Mesenchymal stem cell (in vitro differentiated cells and primary cell): ENCODE results near the gene GOLT1A. TPM values are rescaled to one million over a fixed set of nuclear protein-coding genes. Genes with fewer than 3 reads are reported as not detected.
A peak's percentile ranks its signal among the peaks of the same experiment; 100 is the strongest.

Source experiments
- DNase-seq: peaks from one replicate; pipeline ENCODE4 v3.0.0-alpha.2; 2013
- H2AFZ ChIP-seq: one replicate; pipeline ENCODE4 v1.6.1; 2013; ENCODE audit warnings: low read depth, mild to moderate bottlenecking, control low read depth, inconsistent platforms, low read length, moderate library complexity
- H2AK5ac ChIP-seq: 2 replicates; pipeline ENCODE4 v1.6.1; 2013; ENCODE audit warnings: low read length, moderate library complexity, mild to moderate bottlenecking, inconsistent platforms; ENCODE audit not compliant: severe bottlenecking
- H2BK120ac ChIP-seq: one replicate; pipeline ENCODE4 v1.6.1; 2013; ENCODE audit warnings: low read depth, mild to moderate bottlenecking, inconsistent platforms, low read length, moderate library complexity
- H2BK12ac ChIP-seq, 2 experiments: one replicate each; pipeline ENCODE4 v1.6.1; 2013; ENCODE audit warnings: inconsistent platforms in 2 of 2, low read length in 2 of 2, mild to moderate bottlenecking in 2 of 2, moderate library complexity in 2 of 2, control low read depth in 1 of 2
- H2BK15ac ChIP-seq: one replicate; pipeline ENCODE4 v1.6.1; 2013; ENCODE audit warnings: mild to moderate bottlenecking, low read depth, inconsistent platforms; ENCODE audit not compliant: poor library complexity, severe bottlenecking
- H2BK5ac ChIP-seq: 2 replicates; pipeline ENCODE4 v1.6.1; 2013; ENCODE audit warnings: low read depth, mild to moderate bottlenecking, low read length, control low read depth, inconsistent platforms; ENCODE audit not compliant: poor library complexity, severe bottlenecking
- H3K14ac ChIP-seq, 2 experiments: one replicate each; pipeline ENCODE4 v1.6.1; 2013; ENCODE audit warnings: inconsistent platforms in 2 of 2, low read length in 2 of 2, control low read depth in 1 of 2, mild to moderate bottlenecking in 1 of 2, moderate library complexity in 1 of 2
- H3K18ac ChIP-seq, 2 experiments: one replicate each; pipeline ENCODE4 v1.6.1; 2013; ENCODE audit warnings: inconsistent platforms in 2 of 2, low read length in 2 of 2, control low read depth in 1 of 2, low read depth in 1 of 2, mild to moderate bottlenecking in 1 of 2
- H3K23ac ChIP-seq, 2 experiments: one replicate each; pipeline ENCODE4 v1.6.1; 2013; ENCODE audit warnings: inconsistent platforms in 2 of 2, low read length in 2 of 2, mild to moderate bottlenecking in 2 of 2, moderate library complexity in 2 of 2, control low read depth in 1 of 2
- H3K27ac ChIP-seq: 2 replicates; pipeline ENCODE4 v1.5.1; 2013; ENCODE audit warnings: mild to moderate bottlenecking, moderate library complexity, low read length, control low read depth, inconsistent platforms; ENCODE audit not compliant: poor library complexity, severe bottlenecking
- H3K27me3 ChIP-seq, 2 experiments: 2 replicates each; pipeline versions ENCODE4 v1.6.1 to v1.7.0; 2013; ENCODE audit warnings: low read length in 2 of 2, mild to moderate bottlenecking in 2 of 2, moderate library complexity in 2 of 2, control low read depth in 1 of 2, inconsistent platforms in 1 of 2; ENCODE audit not compliant: control insufficient read depth in 1 of 2, insufficient read depth in 1 of 2
- H3K36me3 ChIP-seq, 2 experiments: 2 replicates each; pipeline versions ENCODE4 v1.6.1 to v1.7.0; 2013; ENCODE audit warnings: low read length in 2 of 2, control low read depth in 1 of 2, inconsistent platforms in 1 of 2, low read depth in 1 of 2, mild to moderate bottlenecking in 1 of 2; ENCODE audit not compliant: insufficient read depth in 2 of 2, control insufficient read depth in 1 of 2
- H3K4ac ChIP-seq, 2 experiments: one replicate each; pipeline ENCODE4 v1.6.1; 2013; ENCODE audit warnings: inconsistent platforms in 2 of 2, low read length in 2 of 2, mild to moderate bottlenecking in 2 of 2, moderate library complexity in 2 of 2, control low read depth in 1 of 2, low read depth in 1 of 2
- H3K4me1 ChIP-seq: 2 replicates; pipeline ENCODE4 v1.6.1; 2013; ENCODE audit warnings: low read depth, low read length, control low read depth; ENCODE audit not compliant: control insufficient read depth, insufficient read depth
- H3K4me2 ChIP-seq: 2 replicates; pipeline ENCODE4 v1.6.1; 2013; ENCODE audit warnings: low read length, mild to moderate bottlenecking, inconsistent platforms; ENCODE audit not compliant: poor library complexity, severe bottlenecking
- H3K4me3 ChIP-seq, 2 experiments: 2 replicates each; pipeline versions ENCODE4 v1.5.1 to v1.7.0; 2013; ENCODE audit warnings: low read length in 2 of 2, mild to moderate bottlenecking in 2 of 2, control low read depth in 1 of 2, low read depth in 1 of 2; ENCODE audit not compliant: insufficient read depth in 1 of 2
- H3K79me1 ChIP-seq: replicated peaks from 2 replicates; pipeline ENCODE4 v1.6.1; 2013; ENCODE audit warnings: mild to moderate bottlenecking, control low read depth, low read length, inconsistent platforms; ENCODE audit not compliant: poor library complexity, severe bottlenecking
- H3K9ac ChIP-seq: 2 replicates; pipeline ENCODE4 v1.7.0; 2013; ENCODE audit warnings: mild to moderate bottlenecking, low read length, moderate library complexity
- H3K9me3 ChIP-seq: 2 replicates; pipeline ENCODE4 v1.7.0; 2013; ENCODE audit warnings: mild to moderate bottlenecking, low read length; ENCODE audit not compliant: control insufficient read depth
- H4K8ac ChIP-seq: one replicate; pipeline ENCODE4 v1.6.1; 2013; ENCODE audit warnings: inconsistent platforms, mild to moderate bottlenecking, low read length, moderate library complexity
- H4K91ac ChIP-seq: one replicate; pipeline ENCODE4 v1.6.1; 2013; ENCODE audit warnings: mild to moderate bottlenecking, low read length, inconsistent platforms
- WGBS: methylation state at CpG from one replicate; pipeline ENCODE4 v1.1.7; 2013; ENCODE audit warnings: mixed read lengths; 5-methylcytosine and 5-hydroxymethylcytosine counted together
- polyA plus RNA-seq, 2 experiments: library from polyadenylated mRNA; stranded (reverse); fragments of 200-250 nt; gene quantifications; one replicate each; pipeline ENCODE4 v1.2.3, GENCODE V29; 2013

Gene GOLT1A, protein sequence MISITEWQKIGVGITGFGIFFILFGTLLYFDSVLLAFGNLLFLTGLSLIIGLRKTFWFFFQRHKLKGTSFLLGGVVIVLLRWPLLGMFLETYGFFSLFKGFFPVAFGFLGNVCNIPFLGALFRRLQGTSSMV
- polyA plus RNA-seq (2013, experiment 1 of 2): not detected
- polyA plus RNA-seq (2013, experiment 2 of 2): not detected

DNA sequence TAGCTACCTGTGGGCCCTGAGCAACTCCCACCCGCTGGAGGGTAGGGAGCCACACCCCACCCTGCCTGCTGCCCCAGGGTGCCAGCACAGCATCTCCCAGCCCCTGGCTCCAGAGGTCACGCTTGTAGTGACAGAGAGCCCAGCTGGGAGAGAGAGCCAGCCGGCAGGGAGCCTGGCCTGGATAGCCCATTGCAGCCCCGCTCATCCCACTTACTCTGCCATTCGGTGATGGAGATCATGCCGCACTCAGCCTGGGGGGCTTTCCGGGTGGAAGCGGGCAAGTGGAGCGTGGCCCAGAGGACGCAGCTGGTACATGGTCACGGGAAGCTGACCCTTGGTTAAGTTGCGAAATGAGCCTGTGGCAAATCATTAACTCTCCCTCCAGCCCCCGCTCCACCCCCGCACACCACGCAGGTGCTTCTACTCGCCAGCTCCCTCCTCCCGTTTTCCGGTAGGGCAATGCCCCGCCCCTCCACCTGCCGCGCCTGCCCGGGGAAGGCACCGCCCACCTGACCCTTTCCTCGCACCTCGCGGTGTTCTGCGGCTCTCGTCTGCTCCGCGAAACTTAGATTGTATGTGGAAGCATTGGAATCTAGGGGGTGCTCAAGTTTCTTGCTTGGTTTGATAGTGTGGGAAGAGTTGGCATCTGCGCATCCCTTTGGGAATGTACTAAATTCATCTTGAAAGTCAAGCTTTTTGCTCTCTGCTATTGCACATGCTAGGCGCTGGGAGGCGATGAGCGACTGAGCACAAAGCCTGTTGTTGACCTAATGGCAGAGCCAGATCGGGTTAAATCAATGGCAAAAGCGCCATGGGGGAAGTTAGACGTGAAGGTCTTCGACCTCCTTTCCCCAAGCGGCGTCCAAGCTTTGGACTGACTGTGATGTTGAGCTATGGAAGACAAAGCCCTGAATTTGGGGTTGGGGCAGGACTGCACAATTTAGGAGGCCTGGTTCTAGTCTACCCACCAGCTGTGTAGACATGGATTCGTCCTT is at the start of gene GOLT1A:
Gene GOLT1A (minus strand): TSS at position 321 of the 995 bp plus-strand sequence. CDS start 82 bp downstream, at position 239.
- no peak within 1 kb of the TSS for H2BK15ac ChIP-seq
- no peak within 1 kb of the TSS for H2AFZ ChIP-seq
- no peak within 1 kb of the TSS for H4K91ac ChIP-seq
- H3K23ac ChIP-seq: no peak within 1 kb of the TSS
- H2BK120ac ChIP-seq: no peak within 1 kb of the TSS
- no peaks in the 10 kb centered on the region for H3K9me3 ChIP-seq
- no peak within 1 kb of the TSS for H4K8ac ChIP-seq
- DNase-seq: peak; percentile 71
- no peak within 1 kb of the TSS for H3K9ac ChIP-seq
- H3K79me1 ChIP-seq: no peaks in the 10 kb centered on the region
- H3K4ac ChIP-seq: no peak within 1 kb of the TSS
- peak within 1 kb of the TSS; percentile 32 for H2BK5ac ChIP-seq
- peak within 1 kb of the TSS; percentile 67 for H3K4me2 ChIP-seq
- H3K36me3 ChIP-seq: no peaks in the 10 kb centered on the region
- no peak within 1 kb of the TSS for H3K18ac ChIP-seq
- peaks cover 42 to 53% of the 10 kb centered on the region in 2 experiments for H3K27me3 ChIP-seq
- 12% methylated on average over 41 of the region's 41 CpGs for WGBS
- peak within 1 kb of the TSS; percentile 9 to 38 for H3K4me3 ChIP-seq
- H3K27ac ChIP-seq: no peak within 1 kb of the TSS
- peak within 1 kb of the TSS in 1 of 2 experiments; percentile 26 for H2BK12ac ChIP-seq
- peaks cover 9% of the 10 kb centered on the region for H3K4me1 ChIP-seq
- no peak within 1 kb of the TSS for H3K14ac ChIP-seq
- peak within 1 kb of the TSS; percentile 80 for H2AK5ac ChIP-seq

DNA sequence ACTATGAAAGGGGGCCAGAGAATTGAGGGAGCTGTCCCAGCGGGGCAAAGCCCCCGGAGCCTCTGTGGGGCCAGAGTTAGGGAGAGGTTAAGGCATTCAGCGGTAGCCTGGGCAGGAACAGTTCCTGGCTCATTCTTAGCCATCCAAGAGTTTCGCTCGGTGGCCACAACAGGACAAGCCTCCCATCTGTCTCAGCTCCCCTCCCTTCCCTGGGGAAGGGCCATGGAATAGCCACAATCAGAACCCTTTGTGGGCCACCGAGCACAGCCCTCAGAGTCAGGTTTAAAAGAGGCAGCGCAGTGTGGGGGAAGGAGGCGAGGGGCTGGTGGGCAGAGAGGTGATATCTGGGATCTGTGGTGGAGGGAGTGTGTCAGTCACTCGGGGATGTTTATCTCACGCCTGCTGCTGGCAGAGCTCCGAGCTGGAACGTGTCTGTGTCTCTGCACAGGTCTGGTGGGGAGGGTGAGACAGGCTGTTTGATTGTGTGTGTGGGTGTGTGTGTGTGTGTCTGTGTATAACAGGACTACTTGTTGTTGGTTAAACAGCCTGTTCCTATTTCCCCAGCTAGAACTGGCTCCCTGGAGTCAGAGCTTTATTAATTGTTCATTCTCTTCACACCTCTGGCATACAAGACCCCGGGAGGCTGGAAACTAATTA is 49.6 kb upstream of the GOLT1A start:
- Histone ChIP-seq H2BK120ac (no peak overlapping the region), H3K4me1 (peaks cover 6% of the 10 kb centered on the region), H3K4me3 (no peak overlapping the region), H3K14ac (peak overlapping the region in 1 of 2 experiments; percentile 1), H2BK5ac (no peak overlapping the region), H3K23ac (no peak overlapping the region), H4K91ac (no peak overlapping the region), H3K4me2 (no peak overlapping the region), H2AK5ac (no peak overlapping the region), H4K8ac (no peak overlapping the region), H3K9me3 (no peaks in the 10 kb centered on the region), H3K27me3 (peaks cover 32 to 55% of the 10 kb centered on the region in 2 experiments), H2BK12ac (no peak overlapping the region), H3K79me1 (no peaks in the 10 kb centered on the region), H3K18ac (no peak overlapping the region), H3K36me3 (no peaks in the 10 kb centered on the region), H2AFZ (no peak overlapping the region), H2BK15ac (no peak overlapping the region), H3K4ac (no peak overlapping the region), H3K9ac (no peak overlapping the region), H3K27ac (no peak overlapping the region)
- peak; percentile 39 for DNase-seq
- WGBS: 45% methylated on average over 13 of the region's 13 CpGs

DNA sequence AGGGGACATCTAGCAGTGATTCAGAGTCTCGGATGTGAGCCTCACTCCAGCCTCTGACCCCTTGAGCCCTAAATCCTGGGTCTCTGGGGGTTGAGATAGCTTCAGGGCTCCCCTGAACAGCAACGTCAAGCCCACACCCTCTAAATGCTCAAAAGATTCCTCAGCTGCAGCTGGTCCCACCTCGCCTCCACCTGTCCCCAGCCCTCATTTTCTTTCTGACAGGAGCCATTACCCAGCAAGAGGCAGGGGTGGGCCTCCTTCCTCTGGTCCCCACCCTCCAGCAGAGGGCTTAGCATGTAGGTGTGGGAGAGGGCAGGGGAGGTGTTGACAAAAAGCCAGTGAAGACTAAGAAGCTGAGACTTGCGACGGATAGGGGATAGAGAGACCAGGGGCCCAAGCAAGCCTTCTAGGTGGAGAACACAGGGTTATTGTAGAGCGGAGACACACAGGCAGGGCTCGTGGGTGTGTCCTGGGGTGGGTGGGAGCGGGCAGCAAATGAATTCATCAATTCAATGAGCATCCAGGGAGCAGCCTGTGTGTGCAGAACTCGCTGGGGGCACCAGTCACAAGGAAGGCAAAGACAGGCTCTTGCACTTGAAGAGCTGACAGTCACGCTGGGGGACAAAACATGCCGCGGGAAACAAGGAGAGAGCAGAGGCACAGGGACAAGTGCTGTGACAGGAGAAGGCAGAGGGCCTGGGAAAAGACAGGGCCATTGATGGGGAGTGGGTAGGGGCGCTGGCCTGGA is 48.9 kb upstream of the GOLT1A start:
- Histone ChIP-seq H2BK120ac (no peak overlapping the region), H4K91ac (no peak overlapping the region), H2BK15ac (no peak overlapping the region), H3K18ac (peak overlapping the region in 1 of 2 experiments; percentile 49), H3K4ac (no peak overlapping the region), H2AK5ac (no peak overlapping the region), H2BK12ac (peak overlapping the region in 1 of 2 experiments; percentile 42), H3K79me1 (no peaks in the 10 kb centered on the region), H3K14ac (no peak overlapping the region), H3K23ac (no peak overlapping the region), H3K27ac (no peak overlapping the region), H3K9ac (no peak overlapping the region), H3K4me3 (no peak overlapping the region), H3K36me3 (no peaks in the 10 kb centered on the region), H3K4me2 (no peak overlapping the region), H3K9me3 (no peaks in the 10 kb centered on the region), H4K8ac (no peak overlapping the region), H2BK5ac (no peak overlapping the region), H3K4me1 (peaks cover 6% of the 10 kb centered on the region), H2AFZ (no peak overlapping the region), H3K27me3 (peaks cover 32 to 55% of the 10 kb centered on the region in 2 experiments)
- DNase-seq: no peak
- WGBS: 77% methylated on average over 12 of the region's 13 CpGs
